Neural cell (in vitro differentiated cells): ENCODE measurements around the gene SPI1. TPM values are rescaled to one million over a fixed set of nuclear protein-coding genes. Genes with fewer than 3 reads are reported as not detected.

Experiments used
- H2AFZ ChIP-seq: fragments of 200-600, 300-800 bp; sonication (generic), shearing (Covaris generic); 2 replicates; pipeline ENCODE4 v1.6.0; 2014; ENCODE audit warnings: low read depth, mild to moderate bottlenecking, antibody characterized with exemption, low read length, moderate library complexity
- H3F3A ChIP-seq: fragments of 200-600 bp; shearing (Covaris generic); 2 replicates; pipeline ENCODE4 v1.6.1; 2016; ENCODE audit warnings: mild to moderate bottlenecking, moderate library complexity, mixed read lengths, antibody characterized with exemption, low read length; ENCODE audit not compliant: insufficient read depth, poor library complexity, severe bottlenecking
- H3K27ac ChIP-seq: fragments of 200-600, 300-800 bp; sonication (generic), shearing (Covaris generic); 2 replicates; pipeline ENCODE4 v1.5.1; 2014; ENCODE audit warnings: mild to moderate bottlenecking, low read length, moderate library complexity
- H3K27me3 ChIP-seq: fragments of 300-800, 200-600 bp; sonication (generic), shearing (Covaris generic); 2 replicates; pipeline ENCODE4 v1.6.0; 2014; ENCODE audit warnings: mild to moderate bottlenecking, low read depth, low read length, moderate library complexity; ENCODE audit not compliant: insufficient read depth
- H3K36me3 ChIP-seq: fragments of 300-800, 200-600 bp; sonication (generic), shearing (Covaris generic); 2 replicates; pipeline ENCODE4 v1.5.1; 2014; ENCODE audit warnings: mild to moderate bottlenecking, antibody characterized with exemption, low read length, moderate library complexity; ENCODE audit not compliant: insufficient read depth
- H3K4me2 ChIP-seq: fragments of 300-800, 200-600 bp; sonication (generic), shearing (Covaris generic); 2 replicates; pipeline ENCODE4 v1.6.0; 2014; ENCODE audit warnings: mild to moderate bottlenecking, low read length
- H3K4me3 ChIP-seq: fragments of 300-800, 200-600 bp; sonication (generic), shearing (Covaris generic); 2 replicates; pipeline ENCODE4 v1.5.1; 2014; ENCODE audit warnings: mild to moderate bottlenecking, low read length, moderate library complexity
- H3K79me2 ChIP-seq: fragments of 200-600 bp; shearing (Covaris generic); replicated peaks from 2 replicates; pipeline ENCODE4 v1.6.0; 2014; ENCODE audit warnings: mild to moderate bottlenecking, low read length, moderate library complexity; ENCODE audit not compliant: insufficient read depth
- H3K9ac ChIP-seq: fragments of 300-800, 200-600 bp; sonication (generic), shearing (Covaris generic); 2 replicates; pipeline ENCODE4 v1.6.1; 2016; ENCODE audit warnings: mild to moderate bottlenecking, low read length, mixed read lengths
- H3K9me2 ChIP-seq: fragments of 200-600 bp; shearing (Covaris generic); 2 replicates; pipeline ENCODE4 v1.6.1; 2016; ENCODE audit warnings: mild to moderate bottlenecking, low read length, mixed read lengths; ENCODE audit not compliant: insufficient read depth
- H3K9me3 ChIP-seq: fragments of 200-600, 300-800 bp; sonication (generic), shearing (Covaris generic); 2 replicates; pipeline ENCODE4 v1.6.1; 2016; ENCODE audit warnings: mild to moderate bottlenecking, mixed run types, low read length, moderate library complexity, mixed read lengths
- H4K20me1 ChIP-seq: fragments of 200-600 bp; shearing (Covaris generic); 2 replicates; pipeline ENCODE4 v1.6.1; 2016; ENCODE audit warnings: mild to moderate bottlenecking, mixed run types; ENCODE audit not compliant: insufficient read depth
- EP300 ChIP-seq: fragments of 450-650 bp; conservative IDR thresholded peaks from 2 replicates; pipeline ENCODE4 v1.6.1; 2014; ENCODE audit warnings: antibody characterized with exemption, mild to moderate bottlenecking, moderate library complexity; ENCODE audit not compliant: poor library complexity, severe bottlenecking
- EZH2 ChIP-seq: fragments of 200-600, 300-800 bp; shearing (Covaris generic), sonication (generic); IDR thresholded peaks from 2 replicates; pipeline ENCODE4 v1.6.1; 2014; ENCODE audit warnings: antibody characterized with exemption, low read length, borderline replicate concordance, mild to moderate bottlenecking; ENCODE audit not compliant: insufficient read depth, poor library complexity, severe bottlenecking
- MXI1 ChIP-seq: fragments of 450-650 bp; conservative IDR thresholded peaks from 2 replicates; pipeline ENCODE4 v1.6.1; 2014; ENCODE audit warnings: antibody characterized with exemption, mild to moderate bottlenecking; ENCODE audit not compliant: poor library complexity, severe bottlenecking
- POLR2AphosphoS5 ChIP-seq: IDR thresholded peaks from 2 replicates; pipeline ENCODE4 v1.6.1; 2012
- RAD21 ChIP-seq: fragments of 450-650 bp; conservative IDR thresholded peaks from 2 replicates; pipeline ENCODE4 v1.6.1; 2014; ENCODE audit warnings: antibody characterized with exemption, mild to moderate bottlenecking, moderate library complexity
- SMC3 ChIP-seq: fragments of 450-650 bp; conservative IDR thresholded peaks from 2 replicates; pipeline ENCODE4 v1.6.1; 2014; ENCODE audit warnings: antibody characterized with exemption, mild to moderate bottlenecking, moderate library complexity; ENCODE audit not compliant: poor library complexity
- TAF1 ChIP-seq: IDR thresholded peaks from 2 replicates; pipeline ENCODE4 v1.6.1; 2012; ENCODE audit warnings: low read depth
- polyA plus RNA-seq: library from polyadenylated mRNA; depleted of rRNA; stranded (reverse); fragments of >200 nt; gene quantifications from 2 replicates; pipeline ENCODE4 v1.2.3, GENCODE V29; 2014
- TF ChIP-seq, protein P1 (sequence below): fragments of 450-650 bp; IDR thresholded peaks from 2 replicates; pipeline ENCODE4 v1.5.1; 2014; ENCODE audit warnings: antibody characterized with exemption, mild to moderate bottlenecking, moderate library complexity; ENCODE audit not compliant: poor library complexity, severe bottlenecking
- TF ChIP-seq, protein P2 (sequence below): IDR thresholded peaks from 2 replicates; pipeline ENCODE4 v1.6.1; 2012; ENCODE audit warnings: borderline replicate concordance

The SPI1 gene
- polyA plus RNA-seq, 1 donor from 2014 or later = not detected

DNA sequence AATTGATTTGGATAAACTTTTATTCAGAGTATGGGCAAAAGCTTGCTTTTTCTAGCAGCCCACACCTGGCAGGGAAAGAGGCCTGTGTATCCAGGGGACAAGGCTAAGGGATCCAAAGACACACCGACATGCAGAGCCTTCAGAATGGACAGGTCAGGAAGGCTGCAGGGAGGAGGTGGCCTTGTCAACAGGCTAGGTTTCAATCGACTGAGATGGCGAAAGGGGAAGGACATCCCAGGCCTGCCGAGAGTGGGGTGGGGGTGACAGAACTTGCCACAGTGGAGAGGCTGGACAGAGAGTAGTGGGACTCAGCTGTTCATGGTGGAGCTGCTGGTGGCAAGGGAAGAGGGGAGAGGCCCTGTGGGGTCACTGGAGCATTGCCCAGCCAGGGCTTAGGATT, 24.8 kb upstream of the SPI1 start:
- H3K27ac ChIP-seq = no peak overlapping the region
- no peak overlapping the region for H3K4me2 ChIP-seq
- no peak overlapping the region for H3K4me3 ChIP-seq
- H2AFZ ChIP-seq = no peak overlapping the region
- H3K79me2 ChIP-seq = no peaks in the 10 kb centered on the region
- no peak overlapping the region for H3K9ac ChIP-seq
- H3F3A ChIP-seq = no peaks in the 10 kb centered on the region
- no peaks in the 10 kb centered on the region for H3K9me2 ChIP-seq
- no peaks in the 10 kb centered on the region for H3K27me3 ChIP-seq
- no peaks in the 10 kb centered on the region for H4K20me1 ChIP-seq
- no peaks in the 10 kb centered on the region for H3K36me3 ChIP-seq
- no peak for TF ChIP-seq RAD21
- TF ChIP-seq, protein P1, sequence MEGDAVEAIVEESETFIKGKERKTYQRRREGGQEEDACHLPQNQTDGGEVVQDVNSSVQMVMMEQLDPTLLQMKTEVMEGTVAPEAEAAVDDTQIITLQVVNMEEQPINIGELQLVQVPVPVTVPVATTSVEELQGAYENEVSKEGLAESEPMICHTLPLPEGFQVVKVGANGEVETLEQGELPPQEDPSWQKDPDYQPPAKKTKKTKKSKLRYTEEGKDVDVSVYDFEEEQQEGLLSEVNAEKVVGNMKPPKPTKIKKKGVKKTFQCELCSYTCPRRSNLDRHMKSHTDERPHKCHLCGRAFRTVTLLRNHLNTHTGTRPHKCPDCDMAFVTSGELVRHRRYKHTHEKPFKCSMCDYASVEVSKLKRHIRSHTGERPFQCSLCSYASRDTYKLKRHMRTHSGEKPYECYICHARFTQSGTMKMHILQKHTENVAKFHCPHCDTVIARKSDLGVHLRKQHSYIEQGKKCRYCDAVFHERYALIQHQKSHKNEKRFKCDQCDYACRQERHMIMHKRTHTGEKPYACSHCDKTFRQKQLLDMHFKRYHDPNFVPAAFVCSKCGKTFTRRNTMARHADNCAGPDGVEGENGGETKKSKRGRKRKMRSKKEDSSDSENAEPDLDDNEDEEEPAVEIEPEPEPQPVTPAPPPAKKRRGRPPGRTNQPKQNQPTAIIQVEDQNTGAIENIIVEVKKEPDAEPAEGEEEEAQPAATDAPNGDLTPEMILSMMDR = no peak
- no peak for TF ChIP-seq SMC3
- no peak for TF ChIP-seq TAF1
- TF ChIP-seq MXI1 = no peak
- TF ChIP-seq EZH2 = no peak
- TF ChIP-seq EP300 = no peak
- TF ChIP-seq POLR2AphosphoS5 = no peak
- TF ChIP-seq, protein P2, sequence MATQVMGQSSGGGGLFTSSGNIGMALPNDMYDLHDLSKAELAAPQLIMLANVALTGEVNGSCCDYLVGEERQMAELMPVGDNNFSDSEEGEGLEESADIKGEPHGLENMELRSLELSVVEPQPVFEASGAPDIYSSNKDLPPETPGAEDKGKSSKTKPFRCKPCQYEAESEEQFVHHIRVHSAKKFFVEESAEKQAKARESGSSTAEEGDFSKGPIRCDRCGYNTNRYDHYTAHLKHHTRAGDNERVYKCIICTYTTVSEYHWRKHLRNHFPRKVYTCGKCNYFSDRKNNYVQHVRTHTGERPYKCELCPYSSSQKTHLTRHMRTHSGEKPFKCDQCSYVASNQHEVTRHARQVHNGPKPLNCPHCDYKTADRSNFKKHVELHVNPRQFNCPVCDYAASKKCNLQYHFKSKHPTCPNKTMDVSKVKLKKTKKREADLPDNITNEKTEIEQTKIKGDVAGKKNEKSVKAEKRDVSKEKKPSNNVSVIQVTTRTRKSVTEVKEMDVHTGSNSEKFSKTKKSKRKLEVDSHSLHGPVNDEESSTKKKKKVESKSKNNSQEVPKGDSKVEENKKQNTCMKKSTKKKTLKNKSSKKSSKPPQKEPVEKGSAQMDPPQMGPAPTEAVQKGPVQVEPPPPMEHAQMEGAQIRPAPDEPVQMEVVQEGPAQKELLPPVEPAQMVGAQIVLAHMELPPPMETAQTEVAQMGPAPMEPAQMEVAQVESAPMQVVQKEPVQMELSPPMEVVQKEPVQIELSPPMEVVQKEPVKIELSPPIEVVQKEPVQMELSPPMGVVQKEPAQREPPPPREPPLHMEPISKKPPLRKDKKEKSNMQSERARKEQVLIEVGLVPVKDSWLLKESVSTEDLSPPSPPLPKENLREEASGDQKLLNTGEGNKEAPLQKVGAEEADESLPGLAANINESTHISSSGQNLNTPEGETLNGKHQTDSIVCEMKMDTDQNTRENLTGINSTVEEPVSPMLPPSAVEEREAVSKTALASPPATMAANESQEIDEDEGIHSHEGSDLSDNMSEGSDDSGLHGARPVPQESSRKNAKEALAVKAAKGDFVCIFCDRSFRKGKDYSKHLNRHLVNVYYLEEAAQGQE = no peak
- H3K9me3 ChIP-seq = no peaks in the 10 kb centered on the region

DNA sequence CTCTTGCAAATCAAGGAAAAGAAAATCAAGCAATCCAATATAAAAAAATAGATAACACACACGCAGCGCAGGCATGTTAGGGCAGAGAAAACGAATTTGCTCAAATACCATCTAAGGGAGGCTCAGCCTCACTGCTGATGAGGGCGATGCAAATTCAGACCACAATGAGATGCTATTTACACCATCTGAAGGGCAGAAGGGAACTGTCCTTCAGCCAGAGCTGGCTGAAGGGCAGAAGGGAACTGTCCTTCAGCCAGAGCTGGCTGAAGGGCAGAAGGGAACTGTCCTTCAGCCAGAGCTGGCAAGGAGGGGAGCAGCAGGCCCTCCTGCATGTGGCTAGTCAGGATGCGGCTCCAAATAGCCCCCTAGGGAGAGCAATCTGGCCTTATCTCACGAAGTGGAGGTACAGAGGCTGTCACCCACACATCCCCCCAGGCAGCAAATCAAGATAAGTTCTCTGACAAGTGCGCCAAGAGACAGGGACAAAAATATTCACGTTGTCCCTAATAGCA, 22.5 kb upstream of the SPI1 start:
- no peaks in the 10 kb centered on the region for H3F3A ChIP-seq
- H3K27ac ChIP-seq = no peak overlapping the region
- H3K9me3 ChIP-seq = no peaks in the 10 kb centered on the region
- H3K27me3 ChIP-seq = no peaks in the 10 kb centered on the region
- H4K20me1 ChIP-seq = no peaks in the 10 kb centered on the region
- H3K79me2 ChIP-seq = no peaks in the 10 kb centered on the region
- no peaks in the 10 kb centered on the region for H3K36me3 ChIP-seq
- TF ChIP-seq RAD21 (no peak), SMC3 (no peak), POLR2AphosphoS5 (no peak), TAF1 (no peak), EP300 (no peak), EZH2 (no peak), MXI1 (no peak)
- TF ChIP-seq, protein P1 = no peak
- TF ChIP-seq, protein P2 = no peak
- H3K4me3 ChIP-seq = no peak overlapping the region
- H3K9me2 ChIP-seq = no peaks in the 10 kb centered on the region
- no peak overlapping the region for H3K9ac ChIP-seq
- no peak overlapping the region for H3K4me2 ChIP-seq
- H2AFZ ChIP-seq = peak overlapping the region; percentile 32
